22Rv1 (cell line): ENCODE measurements around the gene TCTN3.
"Not testable (repeated sequence)": the region's sequence is repeated elsewhere in the genome, so short reads cannot be mapped to it uniquely, and the experiment has no call there.

Source experiments
- H3K27ac ChIP-seq: fragments of 450-650 bp; 2 replicates; pipeline ENCODE4 v1.5.1; 2017
- CTCF ChIP-seq: fragments of 450-650 bp; IDR thresholded peaks from 2 replicates; pipeline ENCODE4 v1.5.1; 2017; ENCODE audit warnings: mild to moderate bottlenecking
- ZFX ChIP-seq: fragments of 450-650 bp; IDR thresholded peaks from 2 replicates; pipeline ENCODE4 v1.6.1; 2017; ENCODE audit warnings: antibody characterized with exemption, borderline replicate concordance

Gene TCTN3

GRCh38 chr10:95628786-95629185 is 64.9 kb downstream of the TCTN3 start:
- TF ChIP-seq ZFX (no peak), CTCF (no peak)
- H3K27ac ChIP-seq: no peak overlapping the region

GRCh38 chr10:95626500-95626899 is 67.2 kb downstream of the TCTN3 start:
- TF ChIP-seq ZFX (no peak), CTCF (no peak)
- H3K27ac ChIP-seq: no peak overlapping the region

- not testable (repeated sequence) for H3K27ac ChIP-seq
Observed at GRCh38 chr10:95620415-95620814, 73.3 kb downstream of the TCTN3 start.

- no peak for TF ChIP-seq CTCF
- TF ChIP-seq ZFX: no peak
- no peak overlapping the region for H3K27ac ChIP-seq
Observed at GRCh38 chr10:95618101-95618500, 75.6 kb downstream of the TCTN3 start.

GRCh38 chr10:95616446-95616845 is 77.3 kb downstream of the TCTN3 start:
- no peak overlapping the region for H3K27ac ChIP-seq
- TF ChIP-seq ZFX (no peak), CTCF (no peak)
